ENCODE measurements around the gene GGA2.

DNA sequence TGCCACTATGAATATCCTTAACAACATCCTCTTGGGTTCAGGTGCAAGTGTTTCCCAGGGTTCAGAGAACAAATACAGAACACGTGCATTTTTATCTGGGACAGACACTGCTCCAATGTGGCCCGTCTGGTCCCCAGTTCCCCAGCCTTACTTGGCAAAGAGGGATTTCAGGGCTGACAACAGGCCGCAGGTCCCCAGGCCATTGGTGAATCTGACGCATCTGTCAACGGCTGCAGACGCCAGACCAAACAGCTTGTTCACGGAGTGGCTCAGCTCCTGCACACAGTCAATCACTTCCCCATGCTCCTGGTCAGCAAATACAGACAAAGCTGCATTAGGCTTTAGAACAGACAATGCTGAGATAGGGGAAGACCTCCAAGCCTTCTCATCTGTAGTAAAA lies 93.5 kb downstream of the GGA2 start:
- TF ChIP-seq, protein P1, sequence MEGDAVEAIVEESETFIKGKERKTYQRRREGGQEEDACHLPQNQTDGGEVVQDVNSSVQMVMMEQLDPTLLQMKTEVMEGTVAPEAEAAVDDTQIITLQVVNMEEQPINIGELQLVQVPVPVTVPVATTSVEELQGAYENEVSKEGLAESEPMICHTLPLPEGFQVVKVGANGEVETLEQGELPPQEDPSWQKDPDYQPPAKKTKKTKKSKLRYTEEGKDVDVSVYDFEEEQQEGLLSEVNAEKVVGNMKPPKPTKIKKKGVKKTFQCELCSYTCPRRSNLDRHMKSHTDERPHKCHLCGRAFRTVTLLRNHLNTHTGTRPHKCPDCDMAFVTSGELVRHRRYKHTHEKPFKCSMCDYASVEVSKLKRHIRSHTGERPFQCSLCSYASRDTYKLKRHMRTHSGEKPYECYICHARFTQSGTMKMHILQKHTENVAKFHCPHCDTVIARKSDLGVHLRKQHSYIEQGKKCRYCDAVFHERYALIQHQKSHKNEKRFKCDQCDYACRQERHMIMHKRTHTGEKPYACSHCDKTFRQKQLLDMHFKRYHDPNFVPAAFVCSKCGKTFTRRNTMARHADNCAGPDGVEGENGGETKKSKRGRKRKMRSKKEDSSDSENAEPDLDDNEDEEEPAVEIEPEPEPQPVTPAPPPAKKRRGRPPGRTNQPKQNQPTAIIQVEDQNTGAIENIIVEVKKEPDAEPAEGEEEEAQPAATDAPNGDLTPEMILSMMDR (IDR thresholded peaks at IDR 0.05): no peak
- no peak for TF ChIP-seq EP300 (IDR thresholded peaks at IDR 0.05)
- no peak for TF ChIP-seq POLR2A (IDR thresholded peaks at IDR 0.05)

Data from suprapubic skin (tissue), 3 donors.